ENCODE measurements around the gene TLX1.
A peak's percentile ranks its signal among the peaks of the same experiment; 100 is the strongest.
"Not testable (repeated sequence)": the region's sequence is repeated elsewhere in the genome, so short reads cannot be mapped to it uniquely, and the experiment has no call there.

The TLX1 gene

GRCh38 chr10:101154506-101154905, 23.4 kb downstream of the TLX1 start:
- DNase-seq: not testable (repeated sequence)

- no peak for DNase-seq
These were observed 24.8 kb downstream of the TLX1 start for GRCh38 chr10:101155896-101156295.

- no peak for DNase-seq
These were observed 26.8 kb downstream of the TLX1 start for GRCh38 chr10:101157756-101158458.

GRCh38 chr10:101158459-101159058, 27.5 kb downstream of the TLX1 start:
- no peak for DNase-seq

GRCh38 chr10:101161494-101162299, 30.6 kb downstream of the TLX1 start:
- peak; percentile 37 to 76 for DNase-seq

- no peak for DNase-seq
These were observed 31.6 kb downstream of the TLX1 start for GRCh38 chr10:101162677-101163076.

- no peak for DNase-seq
These were observed 32.9 kb downstream of the TLX1 start for GRCh38 chr10:101164020-101164419.

GRCh38 chr10:101165736-101166135, 34.6 kb downstream of the TLX1 start:
- DNase-seq: no peak

- no peak for DNase-seq
These were observed 35.3 kb downstream of the TLX1 start for GRCh38 chr10:101166430-101166829.

GRCh38 chr10:101172741-101173140, 41.6 kb downstream of the TLX1 start:
- DNase-seq: no peak

GRCh38 chr10:101174319-101174718, 43.2 kb downstream of the TLX1 start:
- DNase-seq: no peak

GRCh38 chr10:101176577-101176976, 45.5 kb downstream of the TLX1 start:
- no peak for DNase-seq

GRCh38 chr10:101182936-101183335, 51.8 kb downstream of the TLX1 start:
- no peak for DNase-seq

- DNase-seq: no peak
These were observed 52.5 kb downstream of the TLX1 start for GRCh38 chr10:101183458-101184183.
